WTC11 (cell line): ENCODE measurements around the gene CCDC107. TPM values are rescaled to one million over a fixed set of nuclear protein-coding genes. Genes with fewer than 3 reads are reported as not detected.
A peak's percentile ranks its signal among the peaks of the same experiment; 100 is the strongest.

Experiments
- ATAC-seq: fragments of 200-7000 bp; cut with Tn5 transposase; 2 replicates; pipeline ENCODE4 v1.10.0; 2021; ENCODE audit warnings: mild to moderate bottlenecking, moderate library complexity
- CTCF ChIA-PET: fragments of 300-600 bp; sonication (Branson Sonifier 250); formaldehyde crosslinking; loops from one replicate; lab custom pipeline; 2021; ENCODE audit warnings: antibody characterized with exemption; lab: Charles Lee
- POLR2A ChIA-PET: fragments of 350-600 bp; sonication (Branson Sonifier 250); formaldehyde crosslinking; loops from one replicate; lab custom pipeline; 2021; ENCODE audit warnings: antibody characterized with exemption; lab: Charles Lee
- DNase-seq: peaks from one replicate; pipeline ENCODE4 v3.0.0; 2021; ENCODE audit warnings: low spot score
- H3K27ac Mint-ChIP-seq: 2 replicates; pipeline ENCODE4 v1.8.0; 2021; ENCODE audit warnings: mixed read lengths
- H3K27me3 Mint-ChIP-seq: 2 replicates; pipeline ENCODE4 v1.8.0; 2021; ENCODE audit warnings: low read depth, mild to moderate bottlenecking, moderate library complexity, mixed read lengths
- H3K36me3 Mint-ChIP-seq: 2 replicates; pipeline ENCODE4 v1.8.0; 2021; ENCODE audit warnings: mixed read lengths
- H3K4me1 Mint-ChIP-seq: 2 replicates; pipeline ENCODE4 v1.8.0; 2022; ENCODE audit warnings: mixed read lengths
- H3K4me3 Mint-ChIP-seq: 2 replicates; pipeline ENCODE4 v1.8.0; 2021; ENCODE audit warnings: mild to moderate bottlenecking, moderate library complexity, mixed read lengths
- H3K9me3 Mint-ChIP-seq: 2 replicates; pipeline ENCODE4 v1.8.0; 2021; ENCODE audit warnings: mixed read lengths
- CBFB ChIP-seq: sonication (generic); formaldehyde crosslinking; IDR thresholded peaks from 2 replicates; pipeline ENCODE4 v1.8.1; 2022; ENCODE audit warnings: mild to moderate bottlenecking, low read depth, missing genetic modification reagents
- ELF4 ChIP-seq: sonication (generic); formaldehyde crosslinking; IDR thresholded peaks from 2 replicates; pipeline ENCODE4 v1.8.1; 2022; ENCODE audit warnings: low read depth, mild to moderate bottlenecking, moderate library complexity, missing genetic modification reagents
- EMX1 ChIP-seq: fragments of 250-450 bp; sonication (Bioruptor Pico); IDR thresholded peaks from 2 replicates; pipeline ENCODE4 v1.8.0; 2021; ENCODE audit warnings: mild to moderate bottlenecking
- ETV6 ChIP-seq: sonication (generic); formaldehyde crosslinking; IDR thresholded peaks from 2 replicates; pipeline ENCODE4 v1.8.1; 2022; ENCODE audit warnings: mild to moderate bottlenecking, missing genetic modification reagents
- FOXP1 ChIP-seq: sonication (generic); formaldehyde crosslinking; IDR thresholded peaks from 2 replicates; pipeline ENCODE4 v1.8.0; 2022; ENCODE audit warnings: missing genetic modification reagents, mild to moderate bottlenecking, moderate library complexity, borderline replicate concordance
- JUN ChIP-seq: sonication (generic); formaldehyde crosslinking; IDR thresholded peaks from 2 replicates; pipeline ENCODE4 v1.8.0; 2023; ENCODE audit warnings: mild to moderate bottlenecking, missing genetic modification reagents
- NR2C2 ChIP-seq: sonication (generic); formaldehyde crosslinking; IDR thresholded peaks from 2 replicates; pipeline ENCODE4 v1.8.0; 2022; ENCODE audit warnings: mild to moderate bottlenecking, missing genetic modification reagents
- RORB ChIP-seq: fragments of 250-450 bp; sonication (Bioruptor Pico); IDR thresholded peaks from 2 replicates; pipeline ENCODE4 v1.9.0; 2021; ENCODE audit warnings: mild to moderate bottlenecking
- SMAD3 ChIP-seq: sonication (generic); formaldehyde crosslinking; IDR thresholded peaks from 2 replicates; pipeline ENCODE4 v1.8.0; 2022; ENCODE audit warnings: missing genetic modification reagents, mild to moderate bottlenecking, borderline replicate concordance
- total RNA-seq: library from RNA; stranded (reverse); gene quantifications from 3 replicates; pipeline ENCODE4 v1.2.3, GENCODE V29; 2021
- TF ChIP-seq, protein P1 (sequence below): fragments of 200-600 bp; IDR thresholded peaks from 2 replicates; pipeline ENCODE4 v1.8.0; 2022; ENCODE audit warnings: antibody characterized with exemption
- TF ChIP-seq, protein P2 (sequence below): sonication (generic); formaldehyde crosslinking; IDR thresholded peaks from 2 replicates; pipeline ENCODE4 v1.8.0; 2023; ENCODE audit warnings: missing genetic modification reagents, mild to moderate bottlenecking, borderline replicate concordance
- TF ChIP-seq, protein P3 (sequence below): sonication (generic); formaldehyde crosslinking; IDR thresholded peaks from 2 replicates; pipeline ENCODE4 v1.8.0; 2023; ENCODE audit warnings: missing genetic modification reagents
- TF ChIP-seq, protein P4 (sequence below): sonication (generic); formaldehyde crosslinking; IDR thresholded peaks from 2 replicates; pipeline ENCODE4 v1.8.0; 2022; ENCODE audit warnings: mild to moderate bottlenecking, missing genetic modification reagents
- TF ChIP-seq, protein P5 (sequence below): sonication (generic); formaldehyde crosslinking; IDR thresholded peaks from 2 replicates; pipeline ENCODE4 v1.8.1; 2023; ENCODE audit warnings: mild to moderate bottlenecking, missing genetic modification reagents, moderate library complexity
- TF ChIP-seq, protein P6 (sequence below): fragments of 250-450 bp; sonication (Bioruptor Pico); IDR thresholded peaks from 2 replicates; pipeline ENCODE4 v1.9.0; 2021; ENCODE audit warnings: moderate library complexity, mild to moderate bottlenecking, inconsistent platforms, borderline replicate concordance

Gene CCDC107
- total RNA-seq, 1 experiment from 2014 or later, result 10.8 TPM

DNA sequence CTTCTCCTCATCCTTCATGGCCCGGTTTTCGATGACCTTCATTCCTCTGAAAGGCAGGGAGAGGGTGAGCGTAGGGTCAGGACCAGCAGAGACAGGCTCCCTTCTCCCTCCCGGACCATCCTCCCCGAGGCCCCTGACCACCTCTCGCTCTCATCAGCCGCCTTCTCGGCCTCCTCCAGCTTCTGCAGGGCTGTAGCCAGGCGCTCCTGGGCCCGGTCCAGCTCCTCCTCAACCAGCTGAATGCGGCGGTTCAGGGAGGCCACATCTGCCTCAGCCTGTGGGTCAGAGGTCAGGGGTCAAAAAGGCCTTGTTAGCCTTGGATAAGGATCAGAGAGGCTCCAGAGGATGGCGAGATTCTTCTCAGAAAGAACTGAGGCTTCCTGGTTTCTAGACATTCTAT is 27.4 kb downstream of the CCDC107 start:
- ATAC-seq, result no peak
- Mint-ChIP-seq H3K9me3 (no peaks in the 10 kb centered on the region), H3K36me3 (peaks cover 41% of the 10 kb centered on the region), H3K27ac (no peak overlapping the region), H3K27me3 (no peaks in the 10 kb centered on the region), H3K4me3 (no peak overlapping the region), H3K4me1 (peaks cover 24% of the 10 kb centered on the region)
- ChIA-PET CTCF (interaction anchor here (6.8 kb wide), 1 partner anchor 24 kb away, joined by 49 read pairs; no protein-coding TSS in a partner anchor), POLR2A (interaction anchor here (0.8 to 2.3 kb wide), 2 partner anchors 9 to 43 kb away, joined by 3 to 10 read pairs; no protein-coding TSS in a partner anchor)
- TF ChIP-seq, protein P1, sequence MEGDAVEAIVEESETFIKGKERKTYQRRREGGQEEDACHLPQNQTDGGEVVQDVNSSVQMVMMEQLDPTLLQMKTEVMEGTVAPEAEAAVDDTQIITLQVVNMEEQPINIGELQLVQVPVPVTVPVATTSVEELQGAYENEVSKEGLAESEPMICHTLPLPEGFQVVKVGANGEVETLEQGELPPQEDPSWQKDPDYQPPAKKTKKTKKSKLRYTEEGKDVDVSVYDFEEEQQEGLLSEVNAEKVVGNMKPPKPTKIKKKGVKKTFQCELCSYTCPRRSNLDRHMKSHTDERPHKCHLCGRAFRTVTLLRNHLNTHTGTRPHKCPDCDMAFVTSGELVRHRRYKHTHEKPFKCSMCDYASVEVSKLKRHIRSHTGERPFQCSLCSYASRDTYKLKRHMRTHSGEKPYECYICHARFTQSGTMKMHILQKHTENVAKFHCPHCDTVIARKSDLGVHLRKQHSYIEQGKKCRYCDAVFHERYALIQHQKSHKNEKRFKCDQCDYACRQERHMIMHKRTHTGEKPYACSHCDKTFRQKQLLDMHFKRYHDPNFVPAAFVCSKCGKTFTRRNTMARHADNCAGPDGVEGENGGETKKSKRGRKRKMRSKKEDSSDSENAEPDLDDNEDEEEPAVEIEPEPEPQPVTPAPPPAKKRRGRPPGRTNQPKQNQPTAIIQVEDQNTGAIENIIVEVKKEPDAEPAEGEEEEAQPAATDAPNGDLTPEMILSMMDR, result no peak
- TF ChIP-seq CBFB (CRISPR knock-in tag), result no peak
- TF ChIP-seq RORB, result no peak
- TF ChIP-seq, protein P2, sequence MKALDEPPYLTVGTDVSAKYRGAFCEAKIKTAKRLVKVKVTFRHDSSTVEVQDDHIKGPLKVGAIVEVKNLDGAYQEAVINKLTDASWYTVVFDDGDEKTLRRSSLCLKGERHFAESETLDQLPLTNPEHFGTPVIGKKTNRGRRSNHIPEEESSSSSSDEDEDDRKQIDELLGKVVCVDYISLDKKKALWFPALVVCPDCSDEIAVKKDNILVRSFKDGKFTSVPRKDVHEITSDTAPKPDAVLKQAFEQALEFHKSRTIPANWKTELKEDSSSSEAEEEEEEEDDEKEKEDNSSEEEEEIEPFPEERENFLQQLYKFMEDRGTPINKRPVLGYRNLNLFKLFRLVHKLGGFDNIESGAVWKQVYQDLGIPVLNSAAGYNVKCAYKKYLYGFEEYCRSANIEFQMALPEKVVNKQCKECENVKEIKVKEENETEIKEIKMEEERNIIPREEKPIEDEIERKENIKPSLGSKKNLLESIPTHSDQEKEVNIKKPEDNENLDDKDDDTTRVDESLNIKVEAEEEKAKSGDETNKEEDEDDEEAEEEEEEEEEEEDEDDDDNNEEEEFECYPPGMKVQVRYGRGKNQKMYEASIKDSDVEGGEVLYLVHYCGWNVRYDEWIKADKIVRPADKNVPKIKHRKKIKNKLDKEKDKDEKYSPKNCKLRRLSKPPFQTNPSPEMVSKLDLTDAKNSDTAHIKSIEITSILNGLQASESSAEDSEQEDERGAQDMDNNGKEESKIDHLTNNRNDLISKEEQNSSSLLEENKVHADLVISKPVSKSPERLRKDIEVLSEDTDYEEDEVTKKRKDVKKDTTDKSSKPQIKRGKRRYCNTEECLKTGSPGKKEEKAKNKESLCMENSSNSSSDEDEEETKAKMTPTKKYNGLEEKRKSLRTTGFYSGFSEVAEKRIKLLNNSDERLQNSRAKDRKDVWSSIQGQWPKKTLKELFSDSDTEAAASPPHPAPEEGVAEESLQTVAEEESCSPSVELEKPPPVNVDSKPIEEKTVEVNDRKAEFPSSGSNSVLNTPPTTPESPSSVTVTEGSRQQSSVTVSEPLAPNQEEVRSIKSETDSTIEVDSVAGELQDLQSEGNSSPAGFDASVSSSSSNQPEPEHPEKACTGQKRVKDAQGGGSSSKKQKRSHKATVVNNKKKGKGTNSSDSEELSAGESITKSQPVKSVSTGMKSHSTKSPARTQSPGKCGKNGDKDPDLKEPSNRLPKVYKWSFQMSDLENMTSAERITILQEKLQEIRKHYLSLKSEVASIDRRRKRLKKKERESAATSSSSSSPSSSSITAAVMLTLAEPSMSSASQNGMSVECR, result no peak
- no peak for TF ChIP-seq ELF4
- no peak for TF ChIP-seq EMX1 (CRISPR knock-in tag)
- no peak for TF ChIP-seq JUN (CRISPR knock-in tag)
- TF ChIP-seq, protein P3, sequence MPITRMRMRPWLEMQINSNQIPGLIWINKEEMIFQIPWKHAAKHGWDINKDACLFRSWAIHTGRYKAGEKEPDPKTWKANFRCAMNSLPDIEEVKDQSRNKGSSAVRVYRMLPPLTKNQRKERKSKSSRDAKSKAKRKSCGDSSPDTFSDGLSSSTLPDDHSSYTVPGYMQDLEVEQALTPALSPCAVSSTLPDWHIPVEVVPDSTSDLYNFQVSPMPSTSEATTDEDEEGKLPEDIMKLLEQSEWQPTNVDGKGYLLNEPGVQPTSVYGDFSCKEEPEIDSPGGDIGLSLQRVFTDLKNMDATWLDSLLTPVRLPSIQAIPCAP (CRISPR knock-in tag), result no peak
- TF ChIP-seq NR2C2 (CRISPR knock-in tag), result no peak
- TF ChIP-seq, protein P4, sequence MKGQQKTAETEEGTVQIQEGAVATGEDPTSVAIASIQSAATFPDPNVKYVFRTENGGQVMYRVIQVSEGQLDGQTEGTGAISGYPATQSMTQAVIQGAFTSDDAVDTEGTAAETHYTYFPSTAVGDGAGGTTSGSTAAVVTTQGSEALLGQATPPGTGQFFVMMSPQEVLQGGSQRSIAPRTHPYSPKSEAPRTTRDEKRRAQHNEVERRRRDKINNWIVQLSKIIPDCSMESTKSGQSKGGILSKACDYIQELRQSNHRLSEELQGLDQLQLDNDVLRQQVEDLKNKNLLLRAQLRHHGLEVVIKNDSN, result no peak
- no peak for DNase-seq

DNA sequence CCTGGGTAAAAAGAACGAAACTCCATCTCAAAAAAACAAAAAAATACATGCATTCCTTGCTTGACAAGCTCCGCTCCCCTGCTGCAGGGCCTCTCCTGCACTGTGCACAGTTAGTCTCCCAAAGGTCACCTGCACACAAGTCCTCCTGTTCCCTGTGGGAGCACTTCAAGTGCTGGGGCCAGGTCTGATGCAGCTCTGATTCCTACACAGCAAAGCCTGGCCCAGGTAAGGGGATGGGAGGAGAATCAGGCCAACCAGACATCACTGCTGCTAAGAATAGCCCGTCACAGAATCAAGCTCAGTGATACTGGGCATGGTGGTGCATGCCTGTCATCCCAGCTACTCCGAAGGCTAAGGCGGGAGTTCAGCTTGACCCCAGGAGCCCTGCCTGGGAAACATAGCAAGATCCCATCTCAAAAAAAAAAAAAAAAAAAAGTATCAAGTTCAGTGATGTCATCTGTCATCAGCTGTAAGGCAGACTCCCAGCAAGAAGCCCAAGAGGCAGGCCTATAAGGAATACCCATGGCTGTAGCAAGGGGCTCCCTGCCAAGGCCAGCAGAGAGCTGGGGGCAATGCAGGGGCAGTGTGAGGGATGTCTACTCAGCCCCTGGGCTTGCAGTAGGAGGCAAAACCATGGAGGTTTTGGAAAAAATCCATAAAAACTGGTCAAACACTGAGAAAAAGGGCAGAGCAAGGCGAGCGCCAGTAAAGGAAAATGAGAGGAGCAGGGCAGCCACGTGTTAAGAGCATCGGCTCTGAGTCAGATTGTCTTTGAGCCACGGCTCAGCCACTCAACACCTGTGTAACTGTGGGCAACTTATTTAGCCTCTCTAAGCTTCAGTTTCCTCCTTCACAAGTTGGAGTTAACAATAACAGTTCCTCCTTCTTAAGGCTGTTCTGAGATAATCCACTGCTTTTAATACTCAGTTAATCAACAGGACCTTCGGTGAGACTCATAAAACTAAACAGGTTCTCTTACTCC is 28.4 kb downstream of the CCDC107 start:
- ATAC-seq (no peak), DNase-seq (no peak)
- H3K4me1 Mint-ChIP-seq, result peaks cover 19% of the 10 kb centered on the region
- no peaks in the 10 kb centered on the region for H3K9me3 Mint-ChIP-seq
- ChIA-PET POLR2A (interaction anchor here (0.6 to 2.3 kb wide), 3 partner anchors 10 to 73 kb away, joined by 5 to 10 read pairs (median 9); no protein-coding TSS in a partner anchor), CTCF (interaction anchor here (0.6 to 6.8 kb wide), 4 partner anchors 10 to 1061 kb away, joined by 3 to 49 read pairs (median 12); partner anchors contain the start of genes CCDC107 and RMRP)
- H3K27ac Mint-ChIP-seq, result peak overlapping the region; percentile 41; the same call in 1 of the 2 replicates
- H3K27me3 Mint-ChIP-seq, result no peaks in the 10 kb centered on the region
- peaks cover 41% of the 10 kb centered on the region for H3K36me3 Mint-ChIP-seq
- H3K4me3 Mint-ChIP-seq, result no peak overlapping the region
- TF ChIP-seq, protein P5, sequence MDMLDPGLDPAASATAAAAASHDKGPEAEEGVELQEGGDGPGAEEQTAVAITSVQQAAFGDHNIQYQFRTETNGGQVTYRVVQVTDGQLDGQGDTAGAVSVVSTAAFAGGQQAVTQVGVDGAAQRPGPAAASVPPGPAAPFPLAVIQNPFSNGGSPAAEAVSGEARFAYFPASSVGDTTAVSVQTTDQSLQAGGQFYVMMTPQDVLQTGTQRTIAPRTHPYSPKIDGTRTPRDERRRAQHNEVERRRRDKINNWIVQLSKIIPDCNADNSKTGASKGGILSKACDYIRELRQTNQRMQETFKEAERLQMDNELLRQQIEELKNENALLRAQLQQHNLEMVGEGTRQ (CRISPR knock-in tag), result no peak
- TF ChIP-seq, protein P6, sequence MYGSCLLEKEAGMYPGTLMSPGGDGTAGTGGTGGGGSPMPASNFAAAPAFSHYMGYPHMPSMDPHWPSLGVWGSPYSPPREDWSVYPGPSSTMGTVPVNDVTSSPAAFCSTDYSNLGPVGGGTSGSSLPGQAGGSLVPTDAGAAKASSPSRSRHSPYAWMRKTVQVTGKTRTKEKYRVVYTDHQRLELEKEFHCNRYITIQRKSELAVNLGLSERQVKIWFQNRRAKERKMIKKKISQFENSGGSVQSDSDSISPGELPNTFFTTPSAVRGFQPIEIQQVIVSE (CRISPR knock-in tag), result no peak
- no peak for TF ChIP-seq SMAD3
- TF ChIP-seq ETV6, result no peak
- no peak for TF ChIP-seq FOXP1 (CRISPR knock-in tag)
